Occipital lobe (tissue), 2 donors: Measurements from ENCODE around the gene SH3RF2. TPM values are rescaled to one million over a fixed set of nuclear protein-coding genes. Genes with fewer than 3 reads are reported as not detected.

Source experiments
- DNase-seq: peaks from one replicate; lab custom pipeline; 2025; lab: John Stamatoyannopoulos, UW
- total RNA-seq: library from RNA; depleted of rRNA; stranded (reverse); fragments of >200 nt; gene quantifications from one replicate; pipeline ENCODE4 v1.2.3, GENCODE V29; 2014

SH3RF2 gene
- total RNA-seq, 1 donor from 2014 or later: 0.31 TPM

- no peak for DNase-seq
These were observed 15.2 kb upstream of the SH3RF2 start for GRCh38 chr5:145921211-145921610.

GRCh38 chr5:145922059-145922458, 14.3 kb upstream of the SH3RF2 start:
- no peak for DNase-seq

- DNase-seq: no peak
These were observed 13.0 kb upstream of the SH3RF2 start for GRCh38 chr5:145923405-145923804.

- DNase-seq: no peak
These were observed 11.5 kb upstream of the SH3RF2 start for GRCh38 chr5:145924849-145925248.

GRCh38 chr5:145925353-145925752, 11.0 kb upstream of the SH3RF2 start:
- no peak for DNase-seq

- DNase-seq: no peak
These were observed 10.6 kb upstream of the SH3RF2 start for GRCh38 chr5:145925803-145926202.

- no peak for DNase-seq
These were observed 4.7 kb upstream of the SH3RF2 start for GRCh38 chr5:145931718-145932117.

GRCh38 chr5:145934276-145934675, 2.1 kb upstream of the SH3RF2 start:
- DNase-seq: no peak

- DNase-seq: no peak
These were observed 1.3 kb downstream of the SH3RF2 start for GRCh38 chr5:145937432-145938250.

GRCh38 chr5:145938776-145939539, 2.6 kb downstream of the SH3RF2 start:
- DNase-seq: no peak

- no peak for DNase-seq
These were observed 3.2 kb downstream of the SH3RF2 start for GRCh38 chr5:145939540-145940065.

- DNase-seq: no peak
These were observed 4.7 kb downstream of the SH3RF2 start for GRCh38 chr5:145941096-145941447.

GRCh38 chr5:145941448-145942130, 5.2 kb downstream of the SH3RF2 start:
- DNase-seq: no peak

GRCh38 chr5:145942201-145942600, 5.8 kb downstream of the SH3RF2 start:
- no peak for DNase-seq

- no peak for DNase-seq
These were observed 6.4 kb downstream of the SH3RF2 start for GRCh38 chr5:145942749-145943148.

GRCh38 chr5:145943674-145944121, 7.3 kb downstream of the SH3RF2 start:
- no peak for DNase-seq

- no peak for DNase-seq
These were observed 8.0 kb downstream of the SH3RF2 start for GRCh38 chr5:145944328-145944727.

- DNase-seq: no peak
These were observed 9.3 kb downstream of the SH3RF2 start for GRCh38 chr5:145945620-145946111.

- DNase-seq: no peak
These were observed 9.9 kb downstream of the SH3RF2 start for GRCh38 chr5:145946112-145946861.

- DNase-seq: no peak
These were observed 11.2 kb downstream of the SH3RF2 start for GRCh38 chr5:145947581-145947980.

GRCh38 chr5:145948047-145948446, 11.7 kb downstream of the SH3RF2 start:
- DNase-seq: no peak
